GM23338 (cell line): ENCODE results near the gene KCTD18. TPM values are rescaled to one million over a fixed set of nuclear protein-coding genes. Genes with fewer than 3 reads are reported as not detected.

Experiments used
- ATAC-seq: fragments of 200-7000 bp; cut with Tn5 transposase; 3 replicates; pipeline ENCODE4 v1.9.1; 2020
- DNase-seq: peaks from one replicate; pipeline ENCODE4 v3.0.0-alpha.2; 2015; ENCODE audit warnings: low spot score
- H2AFZ ChIP-seq: fragments of 200-600 bp; sonication (generic); 2 replicates; pipeline ENCODE4 v1.8.0; 2016; ENCODE audit warnings: antibody characterized with exemption, mild to moderate bottlenecking, moderate library complexity
- H3F3A ChIP-seq: fragments of 200-600 bp; sonication (generic); replicated peaks from 2 replicates; pipeline ENCODE4 v1.8.0; 2017; ENCODE audit warnings: antibody characterized with exemption, mixed run types, low read depth
- H3K27ac ChIP-seq: fragments of 200-600 bp; sonication (generic); 2 replicates; pipeline ENCODE4 v1.6.1; 2016; ENCODE audit warnings: low read depth
- H3K27me3 ChIP-seq: fragments of 200-600 bp; sonication (generic); 2 replicates; pipeline ENCODE4 v1.8.0; 2016; ENCODE audit warnings: mild to moderate bottlenecking, mixed run types, moderate library complexity; ENCODE audit not compliant: insufficient read depth
- H3K36me3 ChIP-seq: fragments of 200-600 bp; sonication (generic); 2 replicates; pipeline ENCODE4 v1.8.0; 2016; ENCODE audit warnings: mild to moderate bottlenecking; ENCODE audit not compliant: insufficient read depth
- H3K4me1 ChIP-seq: fragments of 200-600 bp; sonication (generic); 2 replicates; pipeline ENCODE4 v1.8.0; 2016; ENCODE audit warnings: mild to moderate bottlenecking, moderate library complexity; ENCODE audit not compliant: insufficient read depth
- H3K4me2 ChIP-seq: fragments of 200-600 bp; sonication (generic); 2 replicates; pipeline ENCODE4 v1.7.1; 2017; ENCODE audit warnings: mixed run types
- H3K4me3 ChIP-seq: fragments of 200-600 bp; sonication (generic); 2 replicates; pipeline ENCODE4 v1.6.1; 2016; ENCODE audit warnings: mixed run types
- H3K79me2 ChIP-seq: fragments of 200-600 bp; sonication (generic); replicated peaks from 2 replicates; pipeline ENCODE4 v1.8.0; 2017; ENCODE audit warnings: mild to moderate bottlenecking; ENCODE audit not compliant: insufficient read depth
- H3K9me2 ChIP-seq: fragments of 200-600 bp; sonication (generic); 2 replicates; pipeline ENCODE4 v1.8.0; 2017; ENCODE audit not compliant: insufficient read depth
- H4K20me1 ChIP-seq: fragments of 200-600 bp; sonication (generic); replicated peaks from 2 replicates; pipeline ENCODE4 v1.8.0; 2017; ENCODE audit warnings: mild to moderate bottlenecking; ENCODE audit not compliant: insufficient read depth
- H3K27ac Mint-ChIP-seq: 2 replicates; pipeline ENCODE4 v1.8.0; 2020; ENCODE audit warnings: inconsistent platforms, mild to moderate bottlenecking, moderate library complexity, mixed read lengths
- H3K27me3 Mint-ChIP-seq: 3 replicates; pipeline ENCODE4 v1.8.0; 2022; ENCODE audit warnings: low read depth, mild to moderate bottlenecking, moderate library complexity, mixed read lengths, inconsistent platforms; ENCODE audit not compliant: insufficient read depth, poor library complexity
- H3K36me3 Mint-ChIP-seq: 3 replicates; pipeline ENCODE4 v1.8.0; 2021; ENCODE audit warnings: low read depth, mild to moderate bottlenecking, inconsistent platforms, moderate library complexity, mixed read lengths
- H3K4me1 Mint-ChIP-seq: 3 replicates; pipeline ENCODE4 v1.8.0; 2020; ENCODE audit warnings: mild to moderate bottlenecking, inconsistent platforms, mixed read lengths
- H3K4me3 Mint-ChIP-seq: 3 replicates; pipeline ENCODE4 v1.8.0; 2021; ENCODE audit warnings: moderate library complexity, mild to moderate bottlenecking, inconsistent platforms, mixed read lengths
- H3K9me3 Mint-ChIP-seq: 3 replicates; pipeline ENCODE4 v1.8.0; 2020; ENCODE audit warnings: moderate library complexity, mild to moderate bottlenecking, inconsistent platforms, mixed read lengths
- CTCF ChIP-seq, 2 experiments: fragments of 200-600 bp in 1 of 2; sonication (generic) in 1 of 2; conservative IDR thresholded peaks; 2 replicates each; pipeline versions ENCODE4 v1.5.1 to v1.6.1; 2016 to 2017; ENCODE audit warnings: antibody characterized with exemption in 2 of 2, low read depth in 2 of 2, mild to moderate bottlenecking in 2 of 2, moderate library complexity in 1 of 2
- EZH2phosphoT487 ChIP-seq: fragments of 200-600 bp; sonication (generic); IDR thresholded peaks from one replicate; pipeline ENCODE4 v1.8.1; 2018; ENCODE audit warnings: antibody characterized with exemption; ENCODE audit not compliant: unreplicated experiment
- POLR2AphosphoS5 ChIP-seq: IDR thresholded peaks from 2 replicates; pipeline ENCODE4 v1.6.1; 2016; ENCODE audit warnings: antibody characterized with exemption, low read depth
- ZNF114 ChIP-seq: fragments of 250-450 bp; sonication (Bioruptor Pico); IDR thresholded peaks from 2 replicates; pipeline ENCODE4 v1.5.0; 2020; ENCODE audit warnings: mild to moderate bottlenecking, moderate library complexity
- ZNF331 ChIP-seq: fragments of 250-450 bp; sonication (Bioruptor Pico); IDR thresholded peaks from 2 replicates; pipeline ENCODE4 v1.5.0; 2020; ENCODE audit warnings: low read depth, mild to moderate bottlenecking, moderate library complexity
- ZNF462 ChIP-seq: fragments of 250-450 bp; sonication (Bioruptor Pico); IDR thresholded peaks from 2 replicates; pipeline ENCODE4 v1.5.0; 2020; ENCODE audit warnings: mild to moderate bottlenecking, moderate library complexity
- polyA plus RNA-seq: library from polyadenylated mRNA; unstranded; fragments of >200 nt; fragmentation: Nextera tagmentation; extraction: Ambion mirVana; gene quantifications from 2 replicates; pipeline ENCODE4 v1.2.1, GENCODE V29; 2016
- total RNA-seq: library from RNA; depleted of rRNA; stranded (reverse); fragments of >200 nt; shearing (Covaris generic); gene quantifications from 2 replicates; pipeline ENCODE4 v1.2.3, GENCODE V29; 2014

Gene KCTD18
- total and polyA plus RNA-seq, 2 experiments from 2014 or later: 3.3 to 4.7 TPM

- H3K4me1 Mint-ChIP-seq: peaks cover 7% of the 10 kb centered on the region; the same call in 1 of the 3 replicates
- no peak overlapping the region for H3K4me2 ChIP-seq
- H3K27me3 ChIP-seq: no peaks in the 10 kb centered on the region
- H3K27ac Mint-ChIP-seq: no peak overlapping the region
- ATAC-seq (no peak), DNase-seq (no peak)
- H3K4me1 ChIP-seq: peaks cover 12% of the 10 kb centered on the region
- no peak overlapping the region for H3K4me3 Mint-ChIP-seq
- H4K20me1 ChIP-seq: peaks cover 8% of the 10 kb centered on the region; the same call in 1 of the 2 replicates
- no peaks in the 10 kb centered on the region for H3K27me3 Mint-ChIP-seq
- H3K4me3 ChIP-seq: no peak overlapping the region
- no peaks in the 10 kb centered on the region for H3K36me3 Mint-ChIP-seq
- H3K27ac ChIP-seq: no peak overlapping the region
- no peaks in the 10 kb centered on the region for H3K9me2 ChIP-seq
- no peak for TF ChIP-seq ZNF114 (CRISPR knock-in tag)
- no peak for TF ChIP-seq EZH2phosphoT487
- no peak for TF ChIP-seq ZNF331 (CRISPR knock-in tag)
- no peak for TF ChIP-seq CTCF (conservative IDR thresholded peaks at IDR 0.05; ENCODE audit: low read depth in 2 of 2)
- no peak for TF ChIP-seq POLR2AphosphoS5
- no peak for TF ChIP-seq ZNF462 (CRISPR knock-in tag)
- H2AFZ ChIP-seq: no peak overlapping the region
- H3F3A ChIP-seq: 0 out of 2 replicates have a peak, but pooled peaks cover 2% of the 10 kb centered on the region
- H3K36me3 ChIP-seq: no peaks in the 10 kb centered on the region
- H3K9me3 Mint-ChIP-seq: no peaks in the 10 kb centered on the region
- peaks cover 22% of the 10 kb centered on the region for H3K79me2 ChIP-seq
Measured at GRCh38 chr2:200523604-200524003, 13.7 kb upstream of the KCTD18 start.
